ENCODE measurements around the gene ZNF222.

ZNF222 gene

GRCh38 chr19:44021221-44021620 is 4.0 kb upstream of the ZNF222 start:
- peaks cover 13% of the 10 kb centered on the region for H3K36me3 Mint-ChIP-seq
- H3K27ac Mint-ChIP-seq = no peak overlapping the region
- ATAC-seq (ENCODE audit: low read depth) (no peak), DNase-seq (ENCODE audit: low spot score in 2 of 2) (no peak)
- peaks cover 11% of the 10 kb centered on the region for H3K4me1 Mint-ChIP-seq
- no peak overlapping the region for H3K4me3 Mint-ChIP-seq
- H3K27me3 Mint-ChIP-seq = peaks cover 13% of the 10 kb centered on the region
- peaks cover 30% of the 10 kb centered on the region for H3K9me3 Mint-ChIP-seq

GRCh38 chr19:44024900-44025216 is 321 bp upstream of the ZNF222 start:
- no peak for DNase-seq (ENCODE audit: low spot score in 2 of 2)
- no peak for ATAC-seq (ENCODE audit: low read depth)
- Mint-ChIP-seq H3K4me3 (peak overlapping the region; percentile 98), H3K4me1 (peaks cover 19% of the 10 kb centered on the region), H3K27ac (peak overlapping the region; percentile 79), H3K36me3 (peaks cover 37% of the 10 kb centered on the region), H3K27me3 (peaks cover under 1% of the 10 kb centered on the region), H3K9me3 (peaks cover 27% of the 10 kb centered on the region)

GRCh38 chr19:44026622-44027021 is 1.4 kb downstream of the ZNF222 start:
- Mint-ChIP-seq H3K27ac (no peak overlapping the region), H3K4me1 (peaks cover 19% of the 10 kb centered on the region), H3K4me3 (no peak overlapping the region), H3K9me3 (peaks cover 20% of the 10 kb centered on the region), H3K27me3 (no peaks in the 10 kb centered on the region), H3K36me3 (peaks cover 53% of the 10 kb centered on the region)
- ATAC-seq (ENCODE audit: low read depth) (no peak), DNase-seq (ENCODE audit: low spot score in 2 of 2) (no peak)

GRCh38 chr19:44032001-44032610 is 6.9 kb downstream of the ZNF222 start:
- H3K36me3 Mint-ChIP-seq = peaks cover 63% of the 10 kb centered on the region
- peaks cover 2% of the 10 kb centered on the region for H3K4me1 Mint-ChIP-seq
- no peak overlapping the region for H3K4me3 Mint-ChIP-seq
- H3K9me3 Mint-ChIP-seq = peaks cover 32% of the 10 kb centered on the region
- no peak for ATAC-seq (ENCODE audit: low read depth)
- no peak for DNase-seq (ENCODE audit: low spot score in 2 of 2)
- no peaks in the 10 kb centered on the region for H3K27me3 Mint-ChIP-seq
- no peak overlapping the region for H3K27ac Mint-ChIP-seq

- no peaks in the 10 kb centered on the region for H3K4me1 Mint-ChIP-seq
- ATAC-seq (ENCODE audit: low read depth) = no peak
- peaks cover 9% of the 10 kb centered on the region for H3K27me3 Mint-ChIP-seq
- peaks cover 13% of the 10 kb centered on the region for H3K36me3 Mint-ChIP-seq
- H3K4me3 Mint-ChIP-seq = no peak overlapping the region
- H3K9me3 Mint-ChIP-seq = peaks cover 30% of the 10 kb centered on the region
- H3K27ac Mint-ChIP-seq = no peak overlapping the region
- no peak for DNase-seq (ENCODE audit: low spot score in 2 of 2)
Observed at GRCh38 chr19:44042147-44042546, 17.0 kb downstream of the ZNF222 start.

GRCh38 chr19:44050740-44051649 is 25.8 kb downstream of the ZNF222 start:
- H3K27me3 Mint-ChIP-seq = peaks cover 3% of the 10 kb centered on the region
- H3K4me3 Mint-ChIP-seq = peak overlapping the region; percentile 86
- ATAC-seq (ENCODE audit: low read depth) = peak; percentile 52
- H3K4me1 Mint-ChIP-seq = peaks cover 12% of the 10 kb centered on the region
- no peak for DNase-seq (ENCODE audit: low spot score in 2 of 2)
- peak overlapping the region; percentile 12 for H3K27ac Mint-ChIP-seq
- peaks cover 7% of the 10 kb centered on the region for H3K9me3 Mint-ChIP-seq
- H3K36me3 Mint-ChIP-seq = peaks cover 18% of the 10 kb centered on the region

GRCh38 chr19:44051650-44052402 is 26.6 kb downstream of the ZNF222 start, which contains the start of gene ZNF223:
Gene ZNF223, plus strand, starts transcription at chr19:44052036. Its CDS starts 3,141 bp downstream, at chr19:44055177.
- peak within 1 kb of the TSS; percentile 12 for H3K27ac Mint-ChIP-seq
- H3K4me1 Mint-ChIP-seq = peaks cover 12% of the 10 kb centered on the region
- H3K27me3 Mint-ChIP-seq = peaks cover 1% of the 10 kb centered on the region
- H3K4me3 Mint-ChIP-seq = peak within 1 kb of the TSS; percentile 86
- peaks cover 7% of the 10 kb centered on the region for H3K9me3 Mint-ChIP-seq
- peak; percentile 44 for ATAC-seq (ENCODE audit: low read depth)
- H3K36me3 Mint-ChIP-seq = peaks cover 20% of the 10 kb centered on the region
- DNase-seq (ENCODE audit: low spot score in 2 of 2) = no peak

GRCh38 chr19:44055870-44056269 is 30.7 kb downstream of the ZNF222 start:
- H3K27ac Mint-ChIP-seq = no peak overlapping the region
- H3K9me3 Mint-ChIP-seq = peaks cover 7% of the 10 kb centered on the region
- H3K4me3 Mint-ChIP-seq = no peak overlapping the region
- H3K36me3 Mint-ChIP-seq = peaks cover 44% of the 10 kb centered on the region
- H3K27me3 Mint-ChIP-seq = peaks cover 1% of the 10 kb centered on the region
- peaks cover 6% of the 10 kb centered on the region for H3K4me1 Mint-ChIP-seq
- ATAC-seq (ENCODE audit: low read depth) = no peak
- DNase-seq (ENCODE audit: low spot score in 2 of 2) = no peak

- Mint-ChIP-seq H3K27me3 (no peaks in the 10 kb centered on the region), H3K27ac (no peak overlapping the region), H3K4me3 (no peak overlapping the region), H3K36me3 (peaks cover 62% of the 10 kb centered on the region), H3K9me3 (peaks cover 5% of the 10 kb centered on the region), H3K4me1 (no peaks in the 10 kb centered on the region)
- DNase-seq (ENCODE audit: low spot score in 2 of 2) (no peak), ATAC-seq (ENCODE audit: low read depth) (no peak)
Observed at GRCh38 chr19:44059229-44059628, 34.0 kb downstream of the ZNF222 start.

GRCh38 chr19:44061038-44061437 is 35.9 kb downstream of the ZNF222 start:
- Mint-ChIP-seq H3K9me3 (peaks cover 5% of the 10 kb centered on the region), H3K4me1 (no peaks in the 10 kb centered on the region), H3K4me3 (no peak overlapping the region), H3K36me3 (peaks cover 51% of the 10 kb centered on the region), H3K27me3 (no peaks in the 10 kb centered on the region), H3K27ac (no peak overlapping the region)
- ATAC-seq (ENCODE audit: low read depth) (no peak), DNase-seq (ENCODE audit: low spot score in 2 of 2) (no peak)

GRCh38 chr19:44066305-44066704 is 41.1 kb downstream of the ZNF222 start:
- Mint-ChIP-seq H3K27me3 (peaks cover 5% of the 10 kb centered on the region), H3K4me3 (no peak overlapping the region), H3K4me1 (peaks cover 5% of the 10 kb centered on the region), H3K27ac (no peak overlapping the region), H3K36me3 (peaks cover 34% of the 10 kb centered on the region), H3K9me3 (peaks cover 20% of the 10 kb centered on the region)
- DNase-seq (ENCODE audit: low spot score in 2 of 2) (no peak), ATAC-seq (ENCODE audit: low read depth) (no peak)

GRCh38 chr19:44069415-44069814 is 44.2 kb downstream of the ZNF222 start:
- Mint-ChIP-seq H3K27me3 (peaks cover 5% of the 10 kb centered on the region), H3K4me3 (no peak overlapping the region), H3K4me1 (peaks cover 20% of the 10 kb centered on the region), H3K9me3 (peaks cover 22% of the 10 kb centered on the region), H3K27ac (no peak overlapping the region), H3K36me3 (peaks cover 22% of the 10 kb centered on the region)
- ATAC-seq (ENCODE audit: low read depth) (no peak), DNase-seq (ENCODE audit: low spot score in 2 of 2) (no peak)

GRCh38 chr19:44071824-44072542 is 46.8 kb downstream of the ZNF222 start, which contains the start of gene ZNF284:
Gene ZNF284, plus strand, starts transcription at chr19:44072159. Its CDS starts 4,231 bp downstream, at chr19:44076390.
- peaks cover 15% of the 10 kb centered on the region for H3K36me3 Mint-ChIP-seq
- H3K4me3 Mint-ChIP-seq = peak within 1 kb of the TSS; percentile 94
- H3K9me3 Mint-ChIP-seq = peaks cover 14% of the 10 kb centered on the region
- peak; percentile 96 for ATAC-seq (ENCODE audit: low read depth)
- peak within 1 kb of the TSS; percentile 75 for H3K27ac Mint-ChIP-seq
- H3K4me1 Mint-ChIP-seq = peaks cover 20% of the 10 kb centered on the region
- DNase-seq (ENCODE audit: low spot score in 2 of 2) = peak; percentile 42 to 63
- H3K27me3 Mint-ChIP-seq = peaks cover 5% of the 10 kb centered on the region
